WERI-Rb-1 (cell line): ENCODE data around the gene ABLIM3.

Source experiments
- DNase-seq: peaks from one replicate; pipeline ENCODE4 v3.0.0-alpha.2; 2020
- H3K27ac ChIP-seq: fragments of 250-450 bp; sonication (Bioruptor Pico); 2 replicates; pipeline ENCODE4 v1.5.1; 2020; ENCODE audit warnings: mild to moderate bottlenecking, moderate library complexity
- H3K27me3 ChIP-seq: fragments of 250-450 bp; sonication (Bioruptor Pico); 2 replicates; pipeline ENCODE4 v1.5.1; 2021; ENCODE audit warnings: mild to moderate bottlenecking, low read depth, moderate library complexity; ENCODE audit not compliant: insufficient read depth, severe bottlenecking
- H3K36me3 ChIP-seq: fragments of 250-450 bp; sonication (Bioruptor Pico); 2 replicates; pipeline ENCODE4 v1.5.1; 2020; ENCODE audit warnings: mild to moderate bottlenecking, moderate library complexity
- H3K4me3 ChIP-seq: 2 replicates; pipeline ENCODE4 v1.5.1; 2011; ENCODE audit warnings: low read depth, mild to moderate bottlenecking, control low read depth, low read length
- H3K9me3 ChIP-seq: fragments of 250-450 bp; sonication (Bioruptor Pico); 2 replicates; pipeline ENCODE4 v1.5.1; 2021; ENCODE audit warnings: mild to moderate bottlenecking, moderate library complexity; ENCODE audit not compliant: severe bottlenecking
- CTCF ChIP-seq: IDR thresholded peaks from 2 replicates; pipeline ENCODE4 v1.5.1; 2011; ENCODE audit warnings: low read depth, mild to moderate bottlenecking, control low read depth, inconsistent platforms, low read length

ABLIM3 gene

GRCh38 chr5:149301049-149301743 is 159.9 kb downstream of the ABLIM3 start:
- no peak for DNase-seq
- Histone ChIP-seq H3K27ac (no peak overlapping the region), H3K36me3 (no peaks in the 10 kb centered on the region), H3K27me3 (no peaks in the 10 kb centered on the region), H3K9me3 (no peaks in the 10 kb centered on the region), H3K4me3 (no peak overlapping the region)
- no peak for TF ChIP-seq CTCF

- no peaks in the 10 kb centered on the region for H3K9me3 ChIP-seq
- no peak for DNase-seq
- no peak overlapping the region for H3K27ac ChIP-seq
- no peak for TF ChIP-seq CTCF
- H3K27me3 ChIP-seq, result no peaks in the 10 kb centered on the region
- no peaks in the 10 kb centered on the region for H3K36me3 ChIP-seq
- H3K4me3 ChIP-seq, result no peak overlapping the region
Measured at GRCh38 chr5:149301744-149302380, 160.6 kb downstream of the ABLIM3 start.

GRCh38 chr5:149302641-149303040 is 161.3 kb downstream of the ABLIM3 start:
- TF ChIP-seq CTCF, result no peak
- H3K4me3 ChIP-seq, result no peak overlapping the region

GRCh38 chr5:149303210-149303609 is 161.9 kb downstream of the ABLIM3 start:
- Histone ChIP-seq H3K27ac (no peak overlapping the region), H3K4me3 (no peak overlapping the region), H3K36me3 (no peaks in the 10 kb centered on the region), H3K27me3 (no peaks in the 10 kb centered on the region), H3K9me3 (no peaks in the 10 kb centered on the region)
- no peak for DNase-seq
- TF ChIP-seq CTCF, result no peak

More at GRCh38 chr5:149302641-149303040, 161.3 kb downstream of the ABLIM3 start:
- Histone ChIP-seq H3K27ac (no peak overlapping the region), H3K9me3 (no peaks in the 10 kb centered on the region), H3K27me3 (no peaks in the 10 kb centered on the region), H3K36me3 (no peaks in the 10 kb centered on the region)
- DNase-seq, result no peak

- H3K9me3 ChIP-seq, result no peaks in the 10 kb centered on the region
- no peak overlapping the region for H3K27ac ChIP-seq
- no peak for TF ChIP-seq CTCF
- H3K36me3 ChIP-seq, result no peaks in the 10 kb centered on the region
- H3K4me3 ChIP-seq, result no peak overlapping the region
- no peaks in the 10 kb centered on the region for H3K27me3 ChIP-seq
- DNase-seq, result no peak
Measured at GRCh38 chr5:149304195-149305078, 163.1 kb downstream of the ABLIM3 start.
